WTC11 (cell line): ENCODE results near the gene GUCY2C. TPM values are rescaled to one million over a fixed set of nuclear protein-coding genes. Genes with fewer than 3 reads are reported as not detected.

Experiments used
- ATAC-seq: fragments of 200-7000 bp; cut with Tn5 transposase; 2 replicates; pipeline ENCODE4 v1.10.0; 2021; ENCODE audit warnings: mild to moderate bottlenecking, moderate library complexity
- CTCF ChIA-PET: fragments of 300-600 bp; sonication (Branson Sonifier 250); formaldehyde crosslinking; loops from one replicate; lab custom pipeline; 2021; ENCODE audit warnings: antibody characterized with exemption; lab: Charles Lee
- POLR2A ChIA-PET: fragments of 350-600 bp; sonication (Branson Sonifier 250); formaldehyde crosslinking; loops from one replicate; lab custom pipeline; 2021; ENCODE audit warnings: antibody characterized with exemption; lab: Charles Lee
- DNase-seq: peaks from one replicate; pipeline ENCODE4 v3.0.0; 2021; ENCODE audit warnings: low spot score
- H3K27ac Mint-ChIP-seq: 2 replicates; pipeline ENCODE4 v1.8.0; 2021; ENCODE audit warnings: mixed read lengths
- H3K27me3 Mint-ChIP-seq: 2 replicates; pipeline ENCODE4 v1.8.0; 2021; ENCODE audit warnings: low read depth, mild to moderate bottlenecking, moderate library complexity, mixed read lengths
- H3K36me3 Mint-ChIP-seq: 2 replicates; pipeline ENCODE4 v1.8.0; 2021; ENCODE audit warnings: mixed read lengths
- H3K4me1 Mint-ChIP-seq: 2 replicates; pipeline ENCODE4 v1.8.0; 2022; ENCODE audit warnings: mixed read lengths
- H3K4me3 Mint-ChIP-seq: 2 replicates; pipeline ENCODE4 v1.8.0; 2021; ENCODE audit warnings: mild to moderate bottlenecking, moderate library complexity, mixed read lengths
- H3K9me3 Mint-ChIP-seq: 2 replicates; pipeline ENCODE4 v1.8.0; 2021; ENCODE audit warnings: mixed read lengths
- ATF1 ChIP-seq: sonication (generic); formaldehyde crosslinking; IDR thresholded peaks from 2 replicates; pipeline ENCODE4 v1.8.1; 2023; ENCODE audit warnings: mild to moderate bottlenecking, moderate library complexity, missing genetic modification reagents
- CBFB ChIP-seq: sonication (generic); formaldehyde crosslinking; IDR thresholded peaks from 2 replicates; pipeline ENCODE4 v1.8.1; 2022; ENCODE audit warnings: mild to moderate bottlenecking, low read depth, missing genetic modification reagents
- CDX4 ChIP-seq: fragments of 250-450 bp; sonication (Bioruptor Pico); IDR thresholded peaks from 2 replicates; pipeline ENCODE4 v1.9.0; 2021; ENCODE audit warnings: moderate library complexity, mild to moderate bottlenecking, inconsistent platforms, borderline replicate concordance
- ESRRA ChIP-seq: sonication (generic); formaldehyde crosslinking; IDR thresholded peaks from 2 replicates; pipeline ENCODE4 v1.8.1; 2022; ENCODE audit warnings: mild to moderate bottlenecking, missing genetic modification reagents, borderline replicate concordance
- FOXK1 ChIP-seq: sonication (generic); formaldehyde crosslinking; IDR thresholded peaks from 2 replicates; pipeline ENCODE4 v1.8.0; 2022; ENCODE audit warnings: mild to moderate bottlenecking, moderate library complexity, missing genetic modification reagents
- FOXP1 ChIP-seq: sonication (generic); formaldehyde crosslinking; IDR thresholded peaks from 2 replicates; pipeline ENCODE4 v1.8.0; 2022; ENCODE audit warnings: missing genetic modification reagents, mild to moderate bottlenecking, moderate library complexity, borderline replicate concordance
- GRHL2 ChIP-seq: fragments of 250-450 bp; sonication (Bioruptor Pico); IDR thresholded peaks from 2 replicates; pipeline ENCODE4 v1.8.0; 2022; ENCODE audit warnings: mild to moderate bottlenecking, moderate library complexity; ENCODE audit not compliant: insufficient replicate concordance, severe bottlenecking
- IRF2 ChIP-seq: sonication (generic); formaldehyde crosslinking; IDR thresholded peaks from 2 replicates; pipeline ENCODE4 v1.8.0; 2022; ENCODE audit warnings: low read depth, missing genetic modification reagents, borderline replicate concordance
- MAX ChIP-seq: sonication (generic); formaldehyde crosslinking; IDR thresholded peaks from 2 replicates; pipeline ENCODE4 v1.8.0; 2022; ENCODE audit warnings: mild to moderate bottlenecking, missing genetic modification reagents
- OVOL2 ChIP-seq: fragments of 250-450 bp; sonication (Bioruptor Pico); IDR thresholded peaks from 2 replicates; pipeline ENCODE4 v1.9.0; 2021; ENCODE audit warnings: mild to moderate bottlenecking, borderline replicate concordance
- RELA ChIP-seq: sonication (generic); formaldehyde crosslinking; IDR thresholded peaks from 2 replicates; pipeline ENCODE4 v1.8.1; 2022; ENCODE audit warnings: missing genetic modification reagents, mild to moderate bottlenecking, borderline replicate concordance
- SOX15 ChIP-seq: fragments of 250-450 bp; sonication (Bioruptor Pico); IDR thresholded peaks from 2 replicates; pipeline ENCODE4 v1.9.0; 2021; ENCODE audit warnings: mild to moderate bottlenecking
- ZNF121 ChIP-seq: sonication (generic); formaldehyde crosslinking; IDR thresholded peaks from 2 replicates; pipeline ENCODE4 v1.8.0; 2023; ENCODE audit warnings: missing genetic modification reagents
- ZNF396 ChIP-seq: fragments of 250-450 bp; sonication (Bioruptor Pico); IDR thresholded peaks from 2 replicates; pipeline ENCODE4 v1.8.0; 2021; ENCODE audit warnings: mild to moderate bottlenecking, moderate library complexity, borderline replicate concordance
- ZNF423 ChIP-seq: fragments of 250-450 bp; sonication (Bioruptor Pico); IDR thresholded peaks from 2 replicates; pipeline ENCODE4 v2.1.2; 2022; ENCODE audit warnings: mild to moderate bottlenecking, moderate library complexity
- ZNF425 ChIP-seq: fragments of 250-450 bp; sonication (Bioruptor Pico); conservative IDR thresholded peaks from 2 replicates; pipeline ENCODE4 v1.9.0; 2021; ENCODE audit warnings: mild to moderate bottlenecking
- total RNA-seq: library from RNA; stranded (reverse); gene quantifications from 3 replicates; pipeline ENCODE4 v1.2.3, GENCODE V29; 2021
- TF ChIP-seq, protein P1 (sequence below): sonication (generic); formaldehyde crosslinking; IDR thresholded peaks from 2 replicates; pipeline ENCODE4 v1.8.1; 2023; ENCODE audit warnings: mild to moderate bottlenecking, moderate library complexity, missing genetic modification reagents
- TF ChIP-seq, protein P2 (sequence below): fragments of 250-450 bp; sonication (Bioruptor Pico); IDR thresholded peaks from 2 replicates; pipeline ENCODE4 v1.9.0; 2021; ENCODE audit warnings: mild to moderate bottlenecking, borderline replicate concordance
- TF ChIP-seq, protein P3 (sequence below): sonication (generic); formaldehyde crosslinking; IDR thresholded peaks from 2 replicates; pipeline ENCODE4 v1.8.0; 2022; ENCODE audit warnings: mild to moderate bottlenecking, missing genetic modification reagents

The GUCY2C gene
- total RNA-seq, 1 experiment from 2014 or later: 3.9 TPM

GRCh38 chr12:14628771-14629170 is 67.6 kb downstream of the GUCY2C start (continued):
- TF ChIP-seq, protein P1, sequence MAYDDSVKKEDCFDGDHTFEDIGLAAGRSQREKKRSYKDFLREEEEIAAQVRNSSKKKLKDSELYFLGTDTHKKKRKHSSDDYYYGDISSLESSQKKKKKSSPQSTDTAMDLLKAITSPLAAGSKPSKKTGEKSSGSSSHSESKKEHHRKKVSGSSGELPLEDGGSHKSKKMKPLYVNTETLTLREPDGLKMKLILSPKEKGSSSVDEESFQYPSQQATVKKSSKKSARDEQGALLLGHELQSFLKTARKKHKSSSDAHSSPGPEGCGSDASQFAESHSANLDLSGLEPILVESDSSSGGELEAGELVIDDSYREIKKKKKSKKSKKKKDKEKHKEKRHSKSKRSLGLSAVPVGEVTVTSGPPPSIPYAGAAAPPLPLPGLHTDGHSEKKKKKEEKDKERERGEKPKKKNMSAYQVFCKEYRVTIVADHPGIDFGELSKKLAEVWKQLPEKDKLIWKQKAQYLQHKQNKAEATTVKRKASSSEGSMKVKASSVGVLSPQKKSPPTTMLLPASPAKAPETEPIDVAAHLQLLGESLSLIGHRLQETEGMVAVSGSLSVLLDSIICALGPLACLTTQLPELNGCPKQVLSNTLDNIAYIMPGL (CRISPR knock-in tag): no peak

GRCh38 chr12:14621826-14622225 is 74.6 kb downstream of the GUCY2C start:
- no peaks in the 10 kb centered on the region for H3K9me3 Mint-ChIP-seq
- 0 out of 2 replicates have a peak, but pooled peaks cover 3% of the 10 kb centered on the region for H3K36me3 Mint-ChIP-seq
- DNase-seq: no peak
- no peak overlapping the region for H3K4me3 Mint-ChIP-seq
- POLR2A ChIA-PET: no interaction called here
- H3K4me1 Mint-ChIP-seq: peaks cover 4% of the 10 kb centered on the region
- no peaks in the 10 kb centered on the region for H3K27me3 Mint-ChIP-seq
- ATAC-seq: no peak
- CTCF ChIA-PET: no interaction called here
- TF ChIP-seq GRHL2 (no peak), ZNF396 (no peak), FOXK1 (CRISPR knock-in tag) (no peak), ZNF423 (CRISPR knock-in tag) (no peak), IRF2 (CRISPR knock-in tag) (no peak)
- TF ChIP-seq, all 79 proteins: peak for 0
- H3K27ac Mint-ChIP-seq: no peak overlapping the region

DNA sequence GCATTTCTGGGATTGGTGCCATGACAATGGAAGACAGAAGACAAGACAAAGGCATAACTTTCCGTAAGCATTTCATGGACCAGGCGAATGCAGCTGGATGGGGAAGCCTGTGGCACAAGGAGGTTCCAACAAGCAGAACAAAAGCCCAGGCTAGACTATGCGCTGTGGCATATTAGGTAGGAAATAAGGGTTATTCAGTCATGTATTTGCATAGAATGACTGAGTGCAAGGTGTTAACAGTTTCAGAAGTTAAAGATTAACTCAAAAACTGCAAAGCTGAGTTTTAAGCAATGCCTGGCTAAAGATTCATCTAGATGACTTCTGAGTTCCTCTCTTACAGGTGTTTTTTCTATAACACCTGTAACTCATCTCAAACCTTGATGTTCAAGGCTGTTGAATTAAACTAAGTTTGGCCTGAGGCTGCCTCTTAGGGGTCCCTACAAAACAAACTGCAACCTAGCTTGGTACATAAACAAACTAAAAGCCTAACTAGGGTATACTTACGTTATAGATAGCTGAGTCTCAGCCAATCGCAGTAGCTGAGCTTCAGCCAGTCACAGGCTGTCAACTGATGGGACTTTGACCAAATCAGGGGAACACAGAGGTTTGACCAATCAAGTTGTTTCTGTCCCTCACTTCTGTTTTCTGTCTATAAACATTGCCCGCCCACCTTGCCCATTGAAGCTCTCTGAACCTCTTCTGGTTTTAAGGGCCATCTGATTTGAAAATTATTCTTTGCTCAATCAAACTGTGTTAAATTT is 76.5 kb downstream of the GUCY2C start:
- no peak for ATAC-seq
- CTCF ChIA-PET: interaction anchor here (0.6 to 2.8 kb wide), 10 partner anchors 11 to 434 kb away, joined by 3 to 24 read pairs (median 4); no protein-coding TSS in a partner anchor
- no peak for TF ChIP-seq CDX4 (CRISPR knock-in tag)
- no peak for TF ChIP-seq ZNF425 (CRISPR knock-in tag)
- no peak for TF ChIP-seq SOX15
- no peak for TF ChIP-seq FOXP1 (CRISPR knock-in tag)
- TF ChIP-seq, protein P2, sequence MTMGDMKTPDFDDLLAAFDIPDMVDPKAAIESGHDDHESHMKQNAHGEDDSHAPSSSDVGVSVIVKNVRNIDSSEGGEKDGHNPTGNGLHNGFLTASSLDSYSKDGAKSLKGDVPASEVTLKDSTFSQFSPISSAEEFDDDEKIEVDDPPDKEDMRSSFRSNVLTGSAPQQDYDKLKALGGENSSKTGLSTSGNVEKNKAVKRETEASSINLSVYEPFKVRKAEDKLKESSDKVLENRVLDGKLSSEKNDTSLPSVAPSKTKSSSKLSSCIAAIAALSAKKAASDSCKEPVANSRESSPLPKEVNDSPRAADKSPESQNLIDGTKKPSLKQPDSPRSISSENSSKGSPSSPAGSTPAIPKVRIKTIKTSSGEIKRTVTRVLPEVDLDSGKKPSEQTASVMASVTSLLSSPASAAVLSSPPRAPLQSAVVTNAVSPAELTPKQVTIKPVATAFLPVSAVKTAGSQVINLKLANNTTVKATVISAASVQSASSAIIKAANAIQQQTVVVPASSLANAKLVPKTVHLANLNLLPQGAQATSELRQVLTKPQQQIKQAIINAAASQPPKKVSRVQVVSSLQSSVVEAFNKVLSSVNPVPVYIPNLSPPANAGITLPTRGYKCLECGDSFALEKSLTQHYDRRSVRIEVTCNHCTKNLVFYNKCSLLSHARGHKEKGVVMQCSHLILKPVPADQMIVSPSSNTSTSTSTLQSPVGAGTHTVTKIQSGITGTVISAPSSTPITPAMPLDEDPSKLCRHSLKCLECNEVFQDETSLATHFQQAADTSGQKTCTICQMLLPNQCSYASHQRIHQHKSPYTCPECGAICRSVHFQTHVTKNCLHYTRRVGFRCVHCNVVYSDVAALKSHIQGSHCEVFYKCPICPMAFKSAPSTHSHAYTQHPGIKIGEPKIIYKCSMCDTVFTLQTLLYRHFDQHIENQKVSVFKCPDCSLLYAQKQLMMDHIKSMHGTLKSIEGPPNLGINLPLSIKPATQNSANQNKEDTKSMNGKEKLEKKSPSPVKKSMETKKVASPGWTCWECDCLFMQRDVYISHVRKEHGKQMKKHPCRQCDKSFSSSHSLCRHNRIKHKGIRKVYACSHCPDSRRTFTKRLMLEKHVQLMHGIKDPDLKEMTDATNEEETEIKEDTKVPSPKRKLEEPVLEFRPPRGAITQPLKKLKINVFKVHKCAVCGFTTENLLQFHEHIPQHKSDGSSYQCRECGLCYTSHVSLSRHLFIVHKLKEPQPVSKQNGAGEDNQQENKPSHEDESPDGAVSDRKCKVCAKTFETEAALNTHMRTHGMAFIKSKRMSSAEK (CRISPR knock-in tag): no peak
- TF ChIP-seq, protein P3, sequence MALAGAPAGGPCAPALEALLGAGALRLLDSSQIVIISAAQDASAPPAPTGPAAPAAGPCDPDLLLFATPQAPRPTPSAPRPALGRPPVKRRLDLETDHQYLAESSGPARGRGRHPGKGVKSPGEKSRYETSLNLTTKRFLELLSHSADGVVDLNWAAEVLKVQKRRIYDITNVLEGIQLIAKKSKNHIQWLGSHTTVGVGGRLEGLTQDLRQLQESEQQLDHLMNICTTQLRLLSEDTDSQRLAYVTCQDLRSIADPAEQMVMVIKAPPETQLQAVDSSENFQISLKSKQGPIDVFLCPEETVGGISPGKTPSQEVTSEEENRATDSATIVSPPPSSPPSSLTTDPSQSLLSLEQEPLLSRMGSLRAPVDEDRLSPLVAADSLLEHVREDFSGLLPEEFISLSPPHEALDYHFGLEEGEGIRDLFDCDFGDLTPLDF (CRISPR knock-in tag): no peak
- TF ChIP-seq ZNF121 (CRISPR knock-in tag): no peak
- no peak for TF ChIP-seq ATF1
- TF ChIP-seq OVOL2 (CRISPR knock-in tag): no peak
- no peak for TF ChIP-seq MAX
- no peak for TF ChIP-seq ESRRA
- TF ChIP-seq IRF2 (CRISPR knock-in tag): no peak
- no peak for TF ChIP-seq CBFB
- TF ChIP-seq RELA (CRISPR knock-in tag): no peak

More for the DNA sequence above, 76.5 kb downstream of the GUCY2C start:
- H3K27me3 Mint-ChIP-seq: no peaks in the 10 kb centered on the region
- H3K27ac Mint-ChIP-seq: no peak overlapping the region
- POLR2A ChIA-PET: no interaction called here
- H3K4me1 Mint-ChIP-seq: peaks cover 11% of the 10 kb centered on the region
- no peak overlapping the region for H3K4me3 Mint-ChIP-seq
- no peak for DNase-seq
- H3K9me3 Mint-ChIP-seq: no peaks in the 10 kb centered on the region
- H3K36me3 Mint-ChIP-seq: 0 out of 2 replicates have a peak, but pooled peaks cover 3% of the 10 kb centered on the region
